Medulla oblongata (tissue), 1 donor: ENCODE measurements around the gene PODN.

Experiments
- DNase-seq: peaks from one replicate; pipeline ENCODE4 v3.0.0-alpha.2; 2015; ENCODE audit errors: extremely low spot score

The PODN gene

GRCh38 chr1:53131590-53131938, 69.6 kb downstream of the PODN start:
- no peak for DNase-seq

GRCh38 chr1:53132176-53132575, 70.2 kb downstream of the PODN start:
- DNase-seq: no peak

- DNase-seq: no peak
These were observed 71.4 kb downstream of the PODN start for GRCh38 chr1:53133261-53134041.

- DNase-seq: no peak
These were observed 72.1 kb downstream of the PODN start for GRCh38 chr1:53134042-53134485.
